HG03097 (cell line): ENCODE results near the gene LGSN.
A peak's percentile ranks its signal among the peaks of the same experiment; 100 is the strongest.
"Not testable (repeated sequence)": the region's sequence is repeated elsewhere in the genome, so short reads cannot be mapped to it uniquely, and the experiment has no call there.

Experiments used
- ATAC-seq: cut with Tn5 transposase; IDR thresholded peaks from one replicate; pipeline ENCODE4 v1.9.1; 2021; ENCODE audit not compliant: unreplicated experiment, low FRiP score

Gene LGSN, protein sequence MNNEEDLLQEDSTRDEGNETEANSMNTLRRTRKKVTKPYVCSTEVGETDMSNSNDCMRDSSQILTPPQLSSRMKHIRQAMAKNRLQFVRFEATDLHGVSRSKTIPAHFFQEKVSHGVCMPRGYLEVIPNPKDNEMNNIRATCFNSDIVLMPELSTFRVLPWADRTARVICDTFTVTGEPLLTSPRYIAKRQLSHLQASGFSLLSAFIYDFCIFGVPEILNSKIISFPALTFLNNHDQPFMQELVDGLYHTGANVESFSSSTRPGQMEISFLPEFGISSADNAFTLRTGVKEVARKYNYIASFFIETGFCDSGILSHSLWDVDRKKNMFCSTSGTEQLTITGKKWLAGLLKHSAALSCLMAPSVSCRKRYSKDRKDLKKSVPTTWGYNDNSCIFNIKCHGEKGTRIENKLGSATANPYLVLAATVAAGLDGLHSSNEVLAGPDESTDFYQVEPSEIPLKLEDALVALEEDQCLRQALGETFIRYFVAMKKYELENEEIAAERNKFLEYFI

GRCh38 chr6:63319939-63320338 is at the start of gene LGSN:
LGSN (minus strand) TSS chr6:63319983; CDS start chr6:63319943, 40 bp downstream.
- ATAC-seq: no peak

GRCh38 chr6:63368347-63368746 is 48.6 kb upstream of the LGSN start:
- ATAC-seq: no peak

GRCh38 chr6:63362500-63363120 is 42.8 kb upstream of the LGSN start:
- not testable (repeated sequence) for ATAC-seq

- not testable (repeated sequence) for ATAC-seq
Observed at GRCh38 chr6:63357384-63357783, 37.6 kb upstream of the LGSN start.

DNA sequence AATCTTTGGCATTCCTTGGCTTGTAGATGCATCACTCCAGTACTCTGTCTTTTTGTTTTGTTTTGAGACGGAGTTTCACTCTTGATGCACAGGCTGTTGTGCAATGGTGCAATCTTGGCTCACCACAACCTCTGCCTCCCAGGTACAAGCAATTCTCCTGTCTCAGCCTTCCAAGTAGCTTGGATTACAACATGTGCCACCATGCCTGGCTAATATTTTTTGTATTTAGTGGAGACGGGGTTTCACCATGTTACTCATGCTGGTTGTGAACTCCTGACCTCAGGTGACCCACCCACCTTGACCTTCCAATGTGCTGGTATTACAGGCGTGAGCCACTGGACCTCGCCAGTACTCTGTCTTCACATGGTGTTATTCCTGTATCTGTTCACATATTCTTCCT is 35.8 kb upstream of the LGSN start:
- no peak for ATAC-seq

DNA sequence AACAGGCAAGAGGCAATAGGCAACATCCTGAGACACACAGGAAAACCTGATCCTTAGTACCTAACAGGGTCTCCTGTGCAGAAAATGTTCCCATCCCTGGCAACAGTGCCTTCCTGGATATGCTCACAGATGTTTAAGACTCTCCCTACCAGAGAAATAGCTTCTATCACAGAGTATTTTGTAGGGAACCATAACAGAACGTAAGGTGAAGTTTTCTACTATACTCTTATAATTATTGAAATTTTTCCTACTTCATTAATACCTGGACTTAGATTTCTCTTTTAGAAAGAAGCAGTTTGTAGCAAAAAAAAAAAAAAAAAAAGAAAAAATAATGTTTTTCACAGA is 33.5 kb upstream of the LGSN start:
- no peak for ATAC-seq

DNA sequence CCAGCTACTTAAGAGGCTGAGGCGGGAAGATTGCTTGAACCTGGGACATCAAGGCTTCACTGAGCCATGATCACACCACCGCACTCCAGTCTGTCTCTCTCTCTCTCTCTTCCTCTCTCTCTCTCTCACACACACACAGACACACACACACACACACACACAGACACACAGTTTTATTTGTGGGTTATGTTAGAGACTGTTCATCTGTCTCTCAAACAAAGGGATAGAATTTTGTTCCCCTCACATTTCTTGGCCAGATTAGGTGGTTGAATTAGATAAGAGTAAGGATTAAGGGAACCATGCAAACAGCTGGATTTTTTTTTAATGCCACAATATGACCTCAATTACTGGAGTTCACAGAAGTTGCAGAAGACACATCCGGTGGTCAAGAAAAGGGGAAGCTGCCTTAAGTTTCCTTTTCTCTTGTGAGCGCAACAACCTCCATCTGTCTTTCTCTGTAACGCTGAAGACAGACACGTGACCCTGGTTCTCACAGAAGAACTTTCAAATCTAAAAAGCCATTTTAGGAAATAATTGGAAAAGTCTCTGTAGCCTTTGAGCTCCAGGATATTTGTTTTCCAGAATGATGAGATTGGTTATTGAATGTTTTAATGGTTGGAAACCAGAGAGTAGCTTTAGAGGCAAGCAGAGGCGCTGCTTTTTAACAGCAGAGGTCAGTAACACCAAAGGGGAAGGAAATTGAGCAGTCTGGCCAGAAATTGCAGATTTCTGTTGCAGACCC is 32.9 kb upstream of the LGSN start:
- peak; percentile 89 for ATAC-seq

DNA sequence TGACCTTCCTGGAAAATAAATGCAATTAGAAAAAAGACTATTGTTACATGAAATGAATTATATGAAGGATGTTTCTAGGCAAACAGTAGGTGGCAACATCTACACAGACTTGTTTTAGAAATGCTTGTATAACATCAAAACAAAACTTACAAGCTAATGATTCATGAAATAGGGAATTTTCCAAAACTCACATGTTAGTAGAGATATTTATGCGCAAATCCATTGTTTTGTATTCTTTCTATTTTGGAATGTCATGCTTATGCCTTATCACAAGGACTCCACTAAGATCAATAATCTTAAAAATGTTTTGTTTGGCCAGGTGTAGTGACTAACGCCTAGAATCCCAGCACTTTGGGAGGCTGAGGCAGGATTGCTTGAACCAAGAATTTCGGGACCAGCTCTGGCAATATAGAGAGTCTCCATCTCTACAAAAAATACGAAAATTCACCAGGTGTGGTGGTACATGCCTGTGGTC is 32.3 kb upstream of the LGSN start:
- ATAC-seq: peak; percentile 37

GRCh38 chr6:63349401-63349800 is 29.6 kb upstream of the LGSN start:
- ATAC-seq: no peak

GRCh38 chr6:63348836-63349235 is 29.1 kb upstream of the LGSN start:
- ATAC-seq: no peak

- no peak for ATAC-seq
Observed at GRCh38 chr6:63347599-63347998, 27.8 kb upstream of the LGSN start.

GRCh38 chr6:63346217-63346835 is 26.5 kb upstream of the LGSN start:
- ATAC-seq: no peak

- no peak for ATAC-seq
Observed at GRCh38 chr6:63340351-63340750, 20.6 kb upstream of the LGSN start.

DNA sequence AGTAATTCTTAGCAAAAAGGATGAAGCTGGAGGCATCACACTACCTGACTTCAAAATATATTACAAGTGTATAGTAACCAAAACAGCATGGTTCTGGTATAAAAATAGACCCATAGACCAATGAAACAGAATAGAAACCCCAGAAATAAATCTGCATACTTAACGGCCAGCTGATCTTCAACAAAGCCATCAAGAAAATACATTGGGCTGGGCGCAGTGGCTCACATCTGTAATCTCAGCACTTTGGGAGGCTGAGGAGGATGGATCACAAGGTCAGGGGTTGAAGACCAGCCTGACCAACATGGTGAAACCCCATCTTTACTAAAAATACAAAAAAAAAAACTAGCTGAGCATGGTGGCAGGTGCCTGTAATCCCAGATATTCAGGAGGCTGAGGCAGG is 14.9 kb upstream of the LGSN start:
- ATAC-seq: not testable (repeated sequence)

GRCh38 chr6:63333440-63333839 is 13.7 kb upstream of the LGSN start:
- no peak for ATAC-seq

GRCh38 chr6:63326630-63327029 is 6.8 kb upstream of the LGSN start:
- not testable (repeated sequence) for ATAC-seq

DNA sequence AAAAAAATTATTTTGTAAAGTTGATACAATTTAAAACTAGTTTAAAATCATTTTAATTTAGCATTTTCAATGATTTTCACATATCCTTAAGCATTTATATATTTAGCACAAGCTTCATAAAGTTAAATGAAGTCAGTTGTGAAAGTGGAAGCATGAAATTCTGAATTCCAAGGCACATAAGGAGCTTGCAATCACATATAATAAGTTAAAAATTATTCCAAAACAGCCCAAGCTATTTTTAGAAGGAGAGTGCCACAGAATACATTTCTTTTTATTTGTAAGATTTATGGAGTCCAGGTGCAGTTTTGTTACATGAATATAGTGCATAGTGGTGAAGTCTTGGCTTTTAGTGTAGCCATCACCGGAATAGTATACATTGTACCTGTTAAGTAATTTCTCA is 3.2 kb upstream of the LGSN start:
- no peak for ATAC-seq

- ATAC-seq: no peak
Observed at GRCh38 chr6:63321821-63322220, 2.0 kb upstream of the LGSN start.

- no peak for ATAC-seq
Observed at GRCh38 chr6:63317641-63318040, 2.1 kb downstream of the LGSN start.

GRCh38 chr6:63316113-63316512 is 3.7 kb downstream of the LGSN start:
- no peak for ATAC-seq

GRCh38 chr6:63313111-63313510 is 6.7 kb downstream of the LGSN start:
- ATAC-seq: no peak
